Smooth muscle cell (in vitro differentiated cells): ENCODE measurements around the gene NELFA. TPM values are rescaled to one million over a fixed set of nuclear protein-coding genes. Genes with fewer than 3 reads are reported as not detected.

Experiments
- DNase-seq: peaks from one replicate; lab custom pipeline; 2025; ENCODE audit not compliant: unreplicated experiment; lab: John Stamatoyannopoulos, UW
- H2AFZ ChIP-seq: fragments of 200-600 bp; sonication (generic); 2 replicates; pipeline ENCODE4 v1.6.0; 2016; ENCODE audit warnings: antibody characterized with exemption, low read depth, mild to moderate bottlenecking
- H3F3A ChIP-seq: fragments of 200-600 bp; sonication (generic); 2 replicates; pipeline ENCODE4 v1.6.0; 2017; ENCODE audit warnings: antibody characterized with exemption, low read depth
- H3K27ac ChIP-seq: fragments of 200-600 bp; sonication (generic); 2 replicates; pipeline ENCODE4 v1.5.1; 2016; ENCODE audit warnings: low read depth, mild to moderate bottlenecking
- H3K27me3 ChIP-seq: fragments of 200-600 bp; sonication (generic); 2 replicates; pipeline ENCODE4 v1.6.1; 2016; ENCODE audit warnings: low read depth, mild to moderate bottlenecking
- H3K36me3 ChIP-seq: fragments of 200-600 bp; sonication (generic); 2 replicates; pipeline ENCODE4 v1.5.1; 2016; ENCODE audit warnings: low read depth
- H3K4me1 ChIP-seq: fragments of 200-600 bp; sonication (generic); 2 replicates; pipeline ENCODE4 v1.5.1; 2016; ENCODE audit warnings: low read depth
- H3K4me2 ChIP-seq: fragments of 200-600 bp; sonication (generic); 2 replicates; pipeline ENCODE4 v1.6.0; 2016; ENCODE audit warnings: mild to moderate bottlenecking
- H3K4me3 ChIP-seq: fragments of 200-600 bp; sonication (generic); 2 replicates; pipeline ENCODE4 v1.5.1; 2016; ENCODE audit warnings: mild to moderate bottlenecking
- H3K79me2 ChIP-seq: fragments of 200-600 bp; sonication (generic); 2 replicates; pipeline ENCODE4 v1.6.0; 2016; ENCODE audit warnings: low read depth, mild to moderate bottlenecking
- H3K9ac ChIP-seq: fragments of 200-600 bp; sonication (generic); 2 replicates; pipeline ENCODE4 v1.6.0; 2016; ENCODE audit warnings: low read depth
- H3K9me3 ChIP-seq: fragments of 200-600 bp; sonication (generic); replicated peaks from 2 replicates; pipeline ENCODE4 v1.5.1; 2016; ENCODE audit warnings: low read depth
- H4K20me1 ChIP-seq: fragments of 200-600 bp; sonication (generic); 2 replicates; pipeline ENCODE4 v1.6.0; 2016; ENCODE audit warnings: low read depth
- CTCF ChIP-seq: fragments of 200-600 bp; sonication (generic); IDR thresholded peaks from 2 replicates; pipeline ENCODE4 v1.5.1; 2017; ENCODE audit warnings: borderline replicate concordance, mild to moderate bottlenecking, antibody characterized with exemption; ENCODE audit not compliant: insufficient read depth, poor library complexity, severe bottlenecking
- WGBS: methylation state at CpG from one replicate; pipeline ENCODE4 v1.1.7; 2016; ENCODE audit warnings: low lambda C conversion rate; 5-methylcytosine and 5-hydroxymethylcytosine counted together
- polyA plus RNA-seq: library from polyadenylated mRNA; unstranded; fragments of >200 nt; fragmentation: Nextera tagmentation; extraction: Ambion mirVana; gene quantifications from 2 replicates; pipeline ENCODE4 v1.2.1, GENCODE V29; 2016
- total RNA-seq: library from RNA; depleted of rRNA; stranded (reverse); fragments of >200 nt; gene quantifications from 2 replicates; pipeline ENCODE4 v1.2.3, GENCODE V29; 2014

NELFA gene
- total and polyA plus RNA-seq, 2 experiments from 2014 or later = 16.3 to 33.7 TPM

GRCh38 chr4:1984406-1985191, 24.2 kb downstream of the NELFA start:
- Histone ChIP-seq H3K27me3 (no peaks in the 10 kb centered on the region), H3K4me2 (no peak overlapping the region), H4K20me1 (no peaks in the 10 kb centered on the region), H3K4me3 (no peak overlapping the region), H2AFZ (no peak overlapping the region), H3K27ac (no peak overlapping the region), H3F3A (no peaks in the 10 kb centered on the region), H3K9me3 (no peaks in the 10 kb centered on the region), H3K4me1 (no peaks in the 10 kb centered on the region), H3K79me2 (no peaks in the 10 kb centered on the region), H3K36me3 (no peaks in the 10 kb centered on the region), H3K9ac (no peak overlapping the region)
- no peak for TF ChIP-seq CTCF
- DNase-seq = no peak
- WGBS = 95% methylated on average over 27 of the region's 27 CpGs

- H3K27me3 ChIP-seq = no peaks in the 10 kb centered on the region
- H3F3A ChIP-seq = no peaks in the 10 kb centered on the region
- no peak for TF ChIP-seq CTCF
- DNase-seq = no peak
- H3K4me3 ChIP-seq = no peak overlapping the region
- no peaks in the 10 kb centered on the region for H4K20me1 ChIP-seq
- H2AFZ ChIP-seq = no peak overlapping the region
- H3K4me1 ChIP-seq = no peaks in the 10 kb centered on the region
- H3K79me2 ChIP-seq = no peaks in the 10 kb centered on the region
- H3K9me3 ChIP-seq = no peaks in the 10 kb centered on the region
- H3K4me2 ChIP-seq = no peak overlapping the region
- H3K27ac ChIP-seq = no peak overlapping the region
- H3K36me3 ChIP-seq = no peaks in the 10 kb centered on the region
- no peak overlapping the region for H3K9ac ChIP-seq
- WGBS = 94% methylated on average over 21 of the region's 21 CpGs
Observed at GRCh38 chr4:1983846-1984405, 24.8 kb downstream of the NELFA start.

- H3K4me3 ChIP-seq = no peak overlapping the region
- no peak overlapping the region for H3K27ac ChIP-seq
- no peaks in the 10 kb centered on the region for H3F3A ChIP-seq
- no peaks in the 10 kb centered on the region for H3K36me3 ChIP-seq
- H3K9me3 ChIP-seq = no peaks in the 10 kb centered on the region
- H3K4me2 ChIP-seq = no peak overlapping the region
- H2AFZ ChIP-seq = no peak overlapping the region
- DNase-seq = no peak
- no peaks in the 10 kb centered on the region for H4K20me1 ChIP-seq
- 97% methylated on average over 34 of the region's 34 CpGs for WGBS
- TF ChIP-seq CTCF = no peak
- no peak overlapping the region for H3K9ac ChIP-seq
- H3K79me2 ChIP-seq = no peaks in the 10 kb centered on the region
- no peaks in the 10 kb centered on the region for H3K27me3 ChIP-seq
- no peaks in the 10 kb centered on the region for H3K4me1 ChIP-seq
Observed at GRCh38 chr4:1983053-1983845, 25.5 kb downstream of the NELFA start.
